Keratinocyte (primary cell): ENCODE results near the gene HAND2. TPM values are rescaled to one million over a fixed set of nuclear protein-coding genes. Genes with fewer than 3 reads are reported as not detected.

ENCODE experiments used
- DNase-seq: peaks from one replicate; pipeline ENCODE4 v3.0.0-alpha.2; 2011; ENCODE audit warnings: low read depth, missing footprints, low spot score
- FAIRE-seq: peaks from 2 replicates; lab custom pipeline; 2011; peaks lifted over from hg19 to GRCh38; lab: Jason Lieb, UNC
- H2AFZ ChIP-seq: 2 replicates; pipeline ENCODE4 v1.6.0; 2012; ENCODE audit warnings: low read length, control low read depth, inconsistent platforms; ENCODE audit not compliant: control insufficient read depth
- H3K27ac ChIP-seq: 2 replicates; pipeline ENCODE4 v1.5.1; 2011; ENCODE audit warnings: low read length; ENCODE audit not compliant: control insufficient read depth, insufficient read depth
- H3K27me3 ChIP-seq: 3 replicates; pipeline ENCODE4 v1.6.0; 2011; ENCODE audit warnings: low read length; ENCODE audit not compliant: control insufficient read depth, insufficient read depth; ENCODE audit errors: extremely low read depth
- H3K36me3 ChIP-seq, 2 experiments: 2 replicates in 1 of 2; 3 replicates in 1 of 2; pipeline ENCODE4 v1.5.1; 2011; ENCODE audit warnings: low read length in 2 of 2, mild to moderate bottlenecking in 1 of 2; ENCODE audit not compliant: control insufficient read depth in 2 of 2, insufficient read depth in 2 of 2; ENCODE audit errors: extremely low read depth in 1 of 2
- H3K4me1 ChIP-seq: 3 replicates; pipeline ENCODE4 v1.5.1; 2011; ENCODE audit warnings: low read length; ENCODE audit not compliant: control insufficient read depth, insufficient read depth; ENCODE audit errors: extremely low read depth
- H3K4me2 ChIP-seq: 3 replicates; pipeline ENCODE4 v1.6.0; 2011; ENCODE audit warnings: low read depth, low read length; ENCODE audit not compliant: control insufficient read depth, insufficient read depth; ENCODE audit errors: extremely low read depth
- H3K4me3 ChIP-seq, 3 experiments: fragments of 200-600 bp in 1 of 3; sonication (generic) in 1 of 3; 2 replicates in 2 of 3; 3 replicates in 1 of 3; pipeline ENCODE4 v1.5.1; 2011 to 2016; ENCODE audit warnings: low read length in 3 of 3, mild to moderate bottlenecking in 3 of 3, control low read depth in 2 of 3, inconsistent platforms in 1 of 3, low read depth in 1 of 3, mixed read lengths in 1 of 3, mixed run types in 1 of 3, moderate library complexity in 1 of 3; ENCODE audit not compliant: control insufficient read depth in 2 of 3, insufficient read depth in 2 of 3; ENCODE audit errors: extremely low read depth in 1 of 3
- H3K79me2 ChIP-seq: 2 replicates; pipeline ENCODE4 v1.6.0; 2012; ENCODE audit warnings: low read length; ENCODE audit not compliant: control insufficient read depth, insufficient read depth
- H3K9ac ChIP-seq: 3 replicates; pipeline ENCODE4 v1.6.0; 2011; ENCODE audit warnings: low read length; ENCODE audit not compliant: control insufficient read depth, insufficient read depth; ENCODE audit errors: extremely low read depth
- H3K9me1 ChIP-seq: 3 replicates; pipeline ENCODE4 v1.6.0; 2011; ENCODE audit warnings: low read length; ENCODE audit not compliant: control insufficient read depth, insufficient read depth; ENCODE audit errors: extremely low read depth
- H3K9me3 ChIP-seq: 2 replicates; pipeline ENCODE4 v1.5.1; 2012; ENCODE audit warnings: low read depth, low read length; ENCODE audit not compliant: control insufficient read depth
- H4K20me1 ChIP-seq: 3 replicates; pipeline ENCODE4 v1.6.0; 2011; ENCODE audit warnings: low read length; ENCODE audit not compliant: control insufficient read depth, insufficient read depth; ENCODE audit errors: extremely low read depth
- EZH2 ChIP-seq: IDR thresholded peaks from one replicate; pipeline ENCODE4 v1.6.1; 2012; ENCODE audit warnings: inconsistent platforms, mild to moderate bottlenecking, low read length, moderate library complexity
- dilution Hi-C: fragments of 300-500 bp; cut with MboI; formaldehyde crosslinking; loops from one replicate; pipeline ENCODE4 v1.7.0; 2020; ENCODE audit warnings: low sequenced_read_pairs; ENCODE audit not compliant: extremely low pct_ligation_motif_present
- polyA plus RNA-seq, 5 experiments: library from polyadenylated mRNA; depleted of rRNA in 3 of 5; stranded (reverse) in 3 of 5; stranded (forward) in 1 of 5; unstranded in 1 of 5; fragments of >200 nt; gene quantifications; 1 replicate in 1 of 5; 2 replicates in 3 of 5; 3 replicates in 1 of 5; pipeline versions ENCODE4 v1.2.1 to v1.2.3, GENCODE V29; 2011 to 2012; ENCODE audit warnings: missing spikeins in 2 of 5, low read depth in 1 of 5, low replicate concordance in 1 of 5
- TF ChIP-seq, protein P1 (sequence below), 3 experiments: IDR thresholded peaks in 1 of 3; conservative IDR thresholded peaks in 1 of 3; optimal IDR thresholded peaks in 1 of 3; 2 replicates in 2 of 3; 3 replicates in 1 of 3; pipeline versions ENCODE3 to v1.5.1; 2011; ENCODE audit warnings: low read length in 3 of 3, mild to moderate bottlenecking in 3 of 3, moderate library complexity in 2 of 3, control low read depth in 1 of 3, inconsistent platforms in 1 of 3; ENCODE audit not compliant: insufficient read depth in 2 of 3; ENCODE audit errors: extremely low read depth in 1 of 3

HAND2 gene
- polyA plus RNA-seq, 1 donor (not counting 4 experiments of a cell fraction or from before 2014, with no cell fraction given): not detected

DNA sequence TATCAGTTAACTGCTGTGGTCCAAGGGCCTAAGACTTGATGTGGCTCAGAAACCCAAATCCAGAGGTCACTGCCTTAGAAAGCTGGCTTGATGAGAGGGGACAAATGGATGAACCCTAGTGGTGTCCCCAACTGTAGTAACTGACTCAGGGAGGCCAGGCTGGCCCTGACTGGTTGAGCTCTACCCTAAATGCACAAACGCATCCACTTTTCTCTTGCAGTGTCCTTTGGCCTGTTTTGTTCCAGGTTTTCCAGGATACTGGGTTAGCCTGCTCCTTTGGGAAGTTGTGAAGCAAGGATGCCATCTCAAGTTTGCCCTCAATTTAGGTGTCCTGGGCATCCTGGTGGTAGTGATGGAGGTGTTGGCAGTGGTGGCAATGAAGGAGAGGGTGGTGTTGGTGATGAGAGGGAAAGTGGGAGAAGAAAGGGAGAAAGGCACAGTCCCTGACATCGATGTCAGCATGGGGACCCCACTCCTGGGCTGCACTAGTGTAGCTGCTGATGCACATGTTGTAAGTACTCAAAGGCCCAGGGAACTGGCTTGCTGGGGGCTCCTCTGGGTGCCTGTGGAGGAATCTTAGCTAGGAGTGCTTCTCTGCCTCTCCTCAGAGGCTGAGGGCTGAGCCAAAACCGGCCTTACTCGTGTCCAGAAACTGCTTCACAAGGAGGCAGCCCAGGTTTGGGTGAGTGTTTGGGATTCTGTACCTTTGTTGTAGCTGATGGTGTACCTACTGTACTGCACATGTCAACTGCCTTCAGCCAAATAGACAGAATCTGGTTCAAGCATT is 2.9 kb upstream of the HAND2 start:
- TF ChIP-seq EZH2: no peak
- no peak overlapping the region for H3K4me2 ChIP-seq
- H3K9ac ChIP-seq: no peak overlapping the region
- H3K9me1 ChIP-seq: no peaks in the 10 kb centered on the region
- FAIRE-seq (no peak), DNase-seq (no peak)
- H2AFZ ChIP-seq: no peak overlapping the region
- no peaks in the 10 kb centered on the region for H3K79me2 ChIP-seq
- H4K20me1 ChIP-seq: peaks cover 3% of the 10 kb centered on the region
- H3K36me3 ChIP-seq: no peaks in the 10 kb centered on the region
- no peak overlapping the region for H3K27ac ChIP-seq
- H3K4me1 ChIP-seq: no peaks in the 10 kb centered on the region
- H3K4me3 ChIP-seq: no peak overlapping the region
- H3K9me3 ChIP-seq: peaks cover 2% of the 10 kb centered on the region
- dilution Hi-C loops: no loop called here
- peaks cover 90% of the 10 kb centered on the region for H3K27me3 ChIP-seq

- dilution Hi-C loops: no loop called here
- DNase-seq (no peak), FAIRE-seq (no peak)
- no peaks in the 10 kb centered on the region for H3K79me2 ChIP-seq
- H3K4me2 ChIP-seq: no peak overlapping the region
- no peak overlapping the region for H3K9ac ChIP-seq
- H3K27me3 ChIP-seq: peaks cover 90% of the 10 kb centered on the region
- no peaks in the 10 kb centered on the region for H3K9me1 ChIP-seq
- no peak overlapping the region for H3K4me3 ChIP-seq
- no peaks in the 10 kb centered on the region for H3K36me3 ChIP-seq
- peaks cover 3% of the 10 kb centered on the region for H4K20me1 ChIP-seq
- peak; percentile 88 for TF ChIP-seq EZH2
- TF ChIP-seq, protein P1, sequence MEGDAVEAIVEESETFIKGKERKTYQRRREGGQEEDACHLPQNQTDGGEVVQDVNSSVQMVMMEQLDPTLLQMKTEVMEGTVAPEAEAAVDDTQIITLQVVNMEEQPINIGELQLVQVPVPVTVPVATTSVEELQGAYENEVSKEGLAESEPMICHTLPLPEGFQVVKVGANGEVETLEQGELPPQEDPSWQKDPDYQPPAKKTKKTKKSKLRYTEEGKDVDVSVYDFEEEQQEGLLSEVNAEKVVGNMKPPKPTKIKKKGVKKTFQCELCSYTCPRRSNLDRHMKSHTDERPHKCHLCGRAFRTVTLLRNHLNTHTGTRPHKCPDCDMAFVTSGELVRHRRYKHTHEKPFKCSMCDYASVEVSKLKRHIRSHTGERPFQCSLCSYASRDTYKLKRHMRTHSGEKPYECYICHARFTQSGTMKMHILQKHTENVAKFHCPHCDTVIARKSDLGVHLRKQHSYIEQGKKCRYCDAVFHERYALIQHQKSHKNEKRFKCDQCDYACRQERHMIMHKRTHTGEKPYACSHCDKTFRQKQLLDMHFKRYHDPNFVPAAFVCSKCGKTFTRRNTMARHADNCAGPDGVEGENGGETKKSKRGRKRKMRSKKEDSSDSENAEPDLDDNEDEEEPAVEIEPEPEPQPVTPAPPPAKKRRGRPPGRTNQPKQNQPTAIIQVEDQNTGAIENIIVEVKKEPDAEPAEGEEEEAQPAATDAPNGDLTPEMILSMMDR (optimal IDR thresholded peaks at IDR 0.05 in 1 of 3, IDR thresholded peaks at IDR 0.05 in 1 of 3, conservative IDR thresholded peaks at IDR 0.05 in 1 of 3; ENCODE audit: extremely low read depth in 1 of 3, insufficient read depth in 2 of 3, low read length in 3 of 3): no peak
- no peak overlapping the region for H3K27ac ChIP-seq
- peaks cover 4% of the 10 kb centered on the region for H3K9me3 ChIP-seq
- no peaks in the 10 kb centered on the region for H3K4me1 ChIP-seq
- H2AFZ ChIP-seq: no peak overlapping the region
Measured at GRCh38 chr4:173531086-173531965, 1.3 kb upstream of the HAND2 start.
